Measurements from ENCODE around the gene BACE1-AS.
"Not testable (repeated sequence)": the region's sequence is repeated elsewhere in the genome, so short reads cannot be mapped to it uniquely, and the experiment has no call there.

The BACE1-AS gene
- total RNA-seq: 4.3 to 6.4 (median 5.6) reads per million in 3 donors

DNA sequence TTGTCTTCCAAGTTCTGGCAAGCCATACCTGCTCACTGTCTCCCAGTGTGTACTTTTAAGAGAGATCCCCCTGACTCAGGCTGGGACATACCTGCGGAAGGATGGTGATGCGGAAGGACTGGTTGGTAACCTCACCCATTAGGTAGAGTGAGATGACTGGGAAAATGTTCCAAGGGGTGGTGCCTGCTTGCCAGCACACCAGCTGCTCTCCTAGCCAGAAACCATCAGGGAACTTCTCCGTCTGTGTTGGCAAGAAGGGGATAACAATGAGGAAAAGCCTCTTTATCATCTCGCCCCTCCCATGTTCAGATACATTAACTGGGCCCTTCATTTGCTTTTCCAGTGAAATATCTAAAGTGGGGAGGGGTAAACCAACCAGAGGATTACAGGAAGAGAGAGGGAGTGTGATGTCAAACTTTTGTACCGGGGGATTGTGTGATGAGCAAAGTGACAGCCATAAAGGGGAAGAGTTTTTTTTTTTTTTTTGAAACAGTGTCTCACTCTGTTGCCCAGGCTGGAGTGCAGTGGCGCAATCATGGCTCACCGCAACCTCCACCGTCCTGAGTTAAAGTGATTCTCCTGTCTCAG lies at the start of gene BACE1-AS:
Gene BACE1-AS (plus strand): TSS at position 538 of the 588 bp plus-strand sequence.
- H3K9me3 ChIP-seq (ENCODE audit: control insufficient read depth, low read length): no peaks in the 10 kb centered on the region
- no peaks in the 10 kb centered on the region for H3K27me3 ChIP-seq (replicated peaks; ENCODE audit: control insufficient read depth, insufficient read depth, low read length, poor library complexity, severe bottlenecking)
- DNase-seq: no peak
- H3K4me1 ChIP-seq (ENCODE audit: control insufficient read depth, insufficient read depth, low read length, poor library complexity, severe bottlenecking): no peaks in the 10 kb centered on the region
- H3K36me3 ChIP-seq (ENCODE audit: control insufficient read depth, insufficient read depth, low read length): peaks cover 9% of the 10 kb centered on the region
- no peak within 1 kb of the TSS for H3K4me3 ChIP-seq (ENCODE audit: insufficient read depth, low read depth, low read length, poor library complexity, severe bottlenecking)
- H3K27ac ChIP-seq (ENCODE audit: insufficient read depth, low read length, poor library complexity, severe bottlenecking): no peak within 1 kb of the TSS

DNA sequence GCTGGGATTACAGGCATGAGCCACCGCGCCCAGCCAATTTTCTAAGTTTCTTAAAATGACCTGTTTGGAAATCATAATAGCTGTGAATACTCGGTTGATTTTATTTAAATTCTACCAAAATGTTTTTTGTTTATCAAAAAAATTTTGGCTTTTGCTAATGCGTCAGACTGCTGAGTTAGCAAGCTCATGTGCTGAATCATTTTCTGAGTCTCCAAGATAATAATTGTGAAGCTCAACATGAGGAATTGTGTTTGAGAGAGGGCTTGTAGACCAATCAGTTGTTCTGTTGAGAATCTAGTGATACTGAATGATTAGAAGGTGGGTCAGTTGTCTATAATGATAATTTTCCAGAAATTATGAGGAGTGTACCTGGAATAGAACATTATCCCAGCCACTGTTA lies 42.8 kb upstream of the BACE1-AS start:
- peaks cover 24% of the 10 kb centered on the region for H3K36me3 ChIP-seq (ENCODE audit: control insufficient read depth, insufficient read depth, low read length)
- no peak for DNase-seq
- no peaks in the 10 kb centered on the region for H3K27me3 ChIP-seq (replicated peaks; ENCODE audit: control insufficient read depth, insufficient read depth, low read length, poor library complexity, severe bottlenecking)
- no peaks in the 10 kb centered on the region for H3K4me1 ChIP-seq (ENCODE audit: control insufficient read depth, insufficient read depth, low read length, poor library complexity, severe bottlenecking)
- H3K4me3 ChIP-seq (ENCODE audit: insufficient read depth, low read depth, low read length, poor library complexity, severe bottlenecking): no peak overlapping the region
- H3K27ac ChIP-seq (ENCODE audit: insufficient read depth, low read length, poor library complexity, severe bottlenecking): no peak overlapping the region
- H3K9me3 ChIP-seq (ENCODE audit: control insufficient read depth, low read length): no peaks in the 10 kb centered on the region

DNA sequence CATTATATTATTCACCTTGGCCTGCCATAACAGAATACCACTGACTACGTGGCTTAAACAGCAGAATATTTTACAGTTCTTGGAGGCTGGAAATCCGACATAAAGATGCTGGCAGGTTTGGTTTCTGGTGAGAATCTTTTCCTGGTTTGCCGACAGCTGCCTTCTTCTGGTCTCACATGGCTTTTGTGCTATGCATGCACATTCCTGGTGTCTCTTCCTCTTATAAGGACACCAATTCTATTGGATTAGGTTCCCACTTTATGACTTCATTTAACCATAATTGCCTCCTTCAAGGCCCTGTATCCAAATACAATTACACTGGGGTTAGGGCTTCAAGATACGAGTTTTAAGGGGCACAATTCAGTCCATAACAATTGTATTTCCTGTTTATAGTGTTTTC lies 41.6 kb upstream of the BACE1-AS start:
- Histone ChIP-seq H3K36me3 (ENCODE audit: control insufficient read depth, insufficient read depth, low read length) (peaks cover 24% of the 10 kb centered on the region), H3K4me3 (ENCODE audit: insufficient read depth, low read depth, low read length, poor library complexity, severe bottlenecking) (no peak overlapping the region), H3K9me3 (ENCODE audit: control insufficient read depth, low read length) (no peaks in the 10 kb centered on the region), H3K27ac (ENCODE audit: insufficient read depth, low read length, poor library complexity, severe bottlenecking) (no peak overlapping the region), H3K4me1 (ENCODE audit: control insufficient read depth, insufficient read depth, low read length, poor library complexity, severe bottlenecking) (no peaks in the 10 kb centered on the region), H3K27me3 (replicated peaks; ENCODE audit: control insufficient read depth, insufficient read depth, low read length, poor library complexity, severe bottlenecking) (no peaks in the 10 kb centered on the region)
- no peak for DNase-seq

DNA sequence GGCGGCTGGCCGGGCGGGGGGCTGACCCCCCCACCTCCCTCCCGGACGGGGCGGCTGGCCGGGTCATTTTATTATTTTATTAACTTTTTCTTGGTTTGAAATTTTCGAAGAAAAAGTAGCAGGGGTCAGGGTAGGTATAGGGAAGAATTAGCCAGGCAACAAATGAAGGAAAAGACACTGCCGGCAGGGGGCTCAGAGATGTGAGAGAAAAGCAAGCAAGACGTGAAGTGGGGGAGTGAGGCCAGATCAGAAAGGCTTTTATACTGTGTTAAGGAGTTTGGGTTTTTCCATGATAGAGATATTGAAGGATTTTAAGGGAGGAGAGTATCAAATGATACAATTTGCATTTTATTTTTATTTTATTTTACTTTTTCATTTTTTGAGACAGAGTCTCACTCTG lies 39.6 kb upstream of the BACE1-AS start:
- no peaks in the 10 kb centered on the region for H3K4me1 ChIP-seq (ENCODE audit: control insufficient read depth, insufficient read depth, low read length, poor library complexity, severe bottlenecking)
- no peak overlapping the region for H3K27ac ChIP-seq (ENCODE audit: insufficient read depth, low read length, poor library complexity, severe bottlenecking)
- H3K9me3 ChIP-seq (ENCODE audit: control insufficient read depth, low read length): no peaks in the 10 kb centered on the region
- peaks cover 14% of the 10 kb centered on the region for H3K36me3 ChIP-seq (ENCODE audit: control insufficient read depth, insufficient read depth, low read length)
- H3K27me3 ChIP-seq (replicated peaks; ENCODE audit: control insufficient read depth, insufficient read depth, low read length, poor library complexity, severe bottlenecking): no peaks in the 10 kb centered on the region
- DNase-seq: no peak
- H3K4me3 ChIP-seq (ENCODE audit: insufficient read depth, low read depth, low read length, poor library complexity, severe bottlenecking): no peak overlapping the region

DNA sequence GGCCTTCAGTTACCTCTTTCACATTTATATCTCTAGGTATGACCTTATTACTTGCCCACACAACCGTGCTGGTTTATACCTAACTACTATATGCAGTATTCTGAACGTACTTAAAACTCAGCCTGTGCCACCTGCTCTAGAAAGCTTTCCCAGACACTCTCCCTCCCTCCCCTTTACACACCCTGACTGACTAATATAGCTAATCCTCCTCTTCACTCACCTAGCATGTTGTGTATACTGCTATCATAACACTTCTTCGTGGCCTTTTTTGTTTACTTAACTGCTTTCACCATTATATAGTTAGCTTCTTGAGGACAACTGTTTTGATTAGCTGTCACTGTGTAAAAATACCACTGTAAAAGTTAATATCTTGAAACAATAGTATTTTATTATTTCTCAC lies 35.2 kb upstream of the BACE1-AS start:
- Histone ChIP-seq H3K9me3 (ENCODE audit: control insufficient read depth, low read length) (no peaks in the 10 kb centered on the region), H3K4me3 (ENCODE audit: insufficient read depth, low read depth, low read length, poor library complexity, severe bottlenecking) (no peak overlapping the region), H3K27me3 (replicated peaks; ENCODE audit: control insufficient read depth, insufficient read depth, low read length, poor library complexity, severe bottlenecking) (no peaks in the 10 kb centered on the region), H3K4me1 (ENCODE audit: control insufficient read depth, insufficient read depth, low read length, poor library complexity, severe bottlenecking) (no peaks in the 10 kb centered on the region), H3K36me3 (ENCODE audit: control insufficient read depth, insufficient read depth, low read length) (no peaks in the 10 kb centered on the region), H3K27ac (ENCODE audit: insufficient read depth, low read length, poor library complexity, severe bottlenecking) (no peak overlapping the region)
- DNase-seq: no peak

DNA sequence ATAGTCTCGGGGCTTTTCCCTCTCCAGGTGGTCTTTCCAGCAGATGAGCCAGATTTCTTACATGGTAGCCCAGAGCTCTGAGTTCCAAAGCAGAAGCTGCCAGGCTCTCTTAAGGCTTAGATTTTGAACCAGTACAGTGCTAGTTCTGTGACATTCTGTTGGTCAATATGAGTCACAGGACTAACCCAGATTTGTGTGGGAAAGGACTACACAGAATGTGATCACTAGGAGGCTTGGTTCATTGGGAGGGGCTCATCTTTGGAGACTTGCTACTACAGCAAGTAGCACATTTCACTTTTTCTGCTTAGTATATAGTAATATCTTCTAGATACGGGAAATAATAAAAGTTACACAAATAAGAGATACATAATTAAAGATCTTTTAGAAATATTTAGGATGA lies 34.6 kb upstream of the BACE1-AS start:
- H3K4me1 ChIP-seq (ENCODE audit: control insufficient read depth, insufficient read depth, low read length, poor library complexity, severe bottlenecking): no peaks in the 10 kb centered on the region
- H3K9me3 ChIP-seq (ENCODE audit: control insufficient read depth, low read length): no peaks in the 10 kb centered on the region
- H3K27ac ChIP-seq (ENCODE audit: insufficient read depth, low read length, poor library complexity, severe bottlenecking): no peak overlapping the region
- H3K27me3 ChIP-seq (replicated peaks; ENCODE audit: control insufficient read depth, insufficient read depth, low read length, poor library complexity, severe bottlenecking): no peaks in the 10 kb centered on the region
- H3K36me3 ChIP-seq (ENCODE audit: control insufficient read depth, insufficient read depth, low read length): no peaks in the 10 kb centered on the region
- H3K4me3 ChIP-seq (ENCODE audit: insufficient read depth, low read depth, low read length, poor library complexity, severe bottlenecking): no peak overlapping the region
- DNase-seq: no peak

DNA sequence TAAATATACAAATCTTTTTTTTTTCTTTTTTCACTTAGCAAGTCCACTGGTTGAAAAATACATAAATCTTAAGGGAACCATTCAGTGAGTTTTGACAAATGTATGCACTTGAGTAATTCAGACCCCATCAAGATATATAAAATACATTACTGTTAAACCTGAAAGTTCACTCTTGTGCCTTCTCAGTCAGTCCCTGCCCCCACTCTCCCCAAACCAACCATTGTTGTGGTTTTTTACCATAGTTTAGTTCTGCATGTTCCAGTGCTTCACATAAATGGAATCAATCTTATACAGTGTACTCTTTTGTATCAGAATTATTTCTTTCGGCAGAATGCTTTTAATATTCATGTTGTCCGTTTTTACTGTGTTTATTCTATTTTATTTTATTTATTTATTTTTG lies 32.6 kb upstream of the BACE1-AS start:
- no peak overlapping the region for H3K4me3 ChIP-seq (ENCODE audit: insufficient read depth, low read depth, low read length, poor library complexity, severe bottlenecking)
- H3K9me3 ChIP-seq (ENCODE audit: control insufficient read depth, low read length): no peaks in the 10 kb centered on the region
- no peak overlapping the region for H3K27ac ChIP-seq (ENCODE audit: insufficient read depth, low read length, poor library complexity, severe bottlenecking)
- no peaks in the 10 kb centered on the region for H3K27me3 ChIP-seq (replicated peaks; ENCODE audit: control insufficient read depth, insufficient read depth, low read length, poor library complexity, severe bottlenecking)
- no peak for DNase-seq
- H3K36me3 ChIP-seq (ENCODE audit: control insufficient read depth, insufficient read depth, low read length): no peaks in the 10 kb centered on the region
- H3K4me1 ChIP-seq (ENCODE audit: control insufficient read depth, insufficient read depth, low read length, poor library complexity, severe bottlenecking): no peaks in the 10 kb centered on the region

DNA sequence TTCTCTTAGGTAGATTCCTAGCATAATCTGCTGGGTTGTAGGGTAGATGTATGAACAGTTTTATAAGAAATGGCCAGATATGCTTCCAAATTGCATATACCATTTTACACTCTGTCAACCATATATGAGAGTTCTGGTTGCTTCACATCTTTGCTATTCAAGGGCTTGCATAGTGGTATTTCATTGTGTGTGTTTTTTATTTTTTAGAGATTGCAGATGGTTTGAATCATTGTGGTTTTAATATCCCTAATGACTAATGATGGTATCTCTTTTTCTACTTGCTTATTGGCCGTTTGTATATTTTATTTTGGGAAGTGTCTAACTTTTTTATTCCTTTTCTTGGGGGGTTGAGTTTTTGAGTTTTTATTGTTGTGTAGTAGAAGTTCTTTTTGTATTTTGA lies 31.7 kb upstream of the BACE1-AS start:
- Histone ChIP-seq H3K36me3 (ENCODE audit: control insufficient read depth, insufficient read depth, low read length) (no peaks in the 10 kb centered on the region), H3K9me3 (ENCODE audit: control insufficient read depth, low read length) (no peaks in the 10 kb centered on the region), H3K27me3 (replicated peaks; ENCODE audit: control insufficient read depth, insufficient read depth, low read length, poor library complexity, severe bottlenecking) (no peaks in the 10 kb centered on the region), H3K4me3 (ENCODE audit: insufficient read depth, low read depth, low read length, poor library complexity, severe bottlenecking) (no peak overlapping the region), H3K4me1 (ENCODE audit: control insufficient read depth, insufficient read depth, low read length, poor library complexity, severe bottlenecking) (no peaks in the 10 kb centered on the region), H3K27ac (ENCODE audit: insufficient read depth, low read length, poor library complexity, severe bottlenecking) (no peak overlapping the region)
- DNase-seq: no peak

DNA sequence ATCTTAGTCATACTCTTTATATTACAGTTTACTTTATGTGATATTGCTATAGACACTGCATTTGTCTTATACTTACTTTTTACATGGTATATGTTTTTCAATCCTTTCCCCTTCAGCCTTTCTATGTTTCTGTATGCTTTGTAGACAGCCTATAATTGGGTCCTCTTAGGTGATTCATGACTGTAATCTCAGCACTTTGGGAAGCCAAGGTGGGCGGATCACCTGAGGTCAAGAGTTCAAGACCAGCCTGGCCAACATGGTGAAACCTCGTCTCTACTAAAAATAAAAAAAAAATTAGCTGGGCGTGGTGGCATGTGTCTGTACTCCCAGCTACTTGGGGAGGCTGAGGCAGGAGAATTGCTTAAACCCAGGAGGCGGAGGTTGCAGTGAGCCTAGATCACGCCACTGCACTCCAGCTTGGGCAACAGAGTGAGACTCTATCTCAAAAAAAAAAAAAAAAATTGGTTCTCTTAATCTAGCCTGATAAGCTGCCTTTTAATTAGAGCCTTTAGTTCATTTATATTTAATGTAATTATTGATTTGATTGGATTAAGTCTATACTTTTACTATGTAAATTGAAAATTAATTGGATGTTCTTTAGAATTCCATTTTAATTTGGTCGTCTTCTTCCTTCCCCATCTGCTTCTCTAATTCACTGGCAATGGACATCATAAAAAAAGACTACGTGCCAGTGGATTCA lies 26.4 kb upstream of the BACE1-AS start:
- not testable (repeated sequence) for H3K36me3 ChIP-seq (ENCODE audit: control insufficient read depth, insufficient read depth, low read length); H3K9me3 ChIP-seq (ENCODE audit: control insufficient read depth, low read length); H3K27ac ChIP-seq (ENCODE audit: insufficient read depth, low read length, poor library complexity, severe bottlenecking); DNase-seq; H3K4me3 ChIP-seq (ENCODE audit: insufficient read depth, low read depth, low read length, poor library complexity, severe bottlenecking); H3K27me3 ChIP-seq (replicated peaks; ENCODE audit: control insufficient read depth, insufficient read depth, low read length, poor library complexity, severe bottlenecking); H3K4me1 ChIP-seq (ENCODE audit: control insufficient read depth, insufficient read depth, low read length, poor library complexity, severe bottlenecking)

DNA sequence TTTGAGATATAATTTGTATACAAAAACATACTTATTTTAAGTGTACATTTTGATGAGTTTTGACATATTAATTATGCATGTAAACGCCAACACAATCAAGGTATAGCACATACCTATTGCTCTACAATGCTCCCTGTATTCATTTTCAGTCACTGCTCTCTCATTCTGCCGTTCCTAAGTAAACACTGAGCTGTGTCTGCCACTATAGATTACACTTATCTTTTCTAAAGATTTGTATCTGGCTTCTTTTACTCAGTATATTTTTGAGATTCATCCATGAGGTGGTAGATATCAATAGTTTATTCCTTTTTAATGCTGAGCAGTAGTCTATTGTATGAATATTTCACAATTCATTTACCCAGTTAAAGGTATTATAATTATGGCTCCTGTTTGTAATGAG lies 25.4 kb upstream of the BACE1-AS start:
- H3K36me3 ChIP-seq (ENCODE audit: control insufficient read depth, insufficient read depth, low read length): no peaks in the 10 kb centered on the region
- H3K27me3 ChIP-seq (replicated peaks; ENCODE audit: control insufficient read depth, insufficient read depth, low read length, poor library complexity, severe bottlenecking): no peaks in the 10 kb centered on the region
- H3K4me1 ChIP-seq (ENCODE audit: control insufficient read depth, insufficient read depth, low read length, poor library complexity, severe bottlenecking): no peaks in the 10 kb centered on the region
- no peak for DNase-seq
- no peak overlapping the region for H3K27ac ChIP-seq (ENCODE audit: insufficient read depth, low read length, poor library complexity, severe bottlenecking)
- H3K9me3 ChIP-seq (ENCODE audit: control insufficient read depth, low read length): no peaks in the 10 kb centered on the region
- H3K4me3 ChIP-seq (ENCODE audit: insufficient read depth, low read depth, low read length, poor library complexity, severe bottlenecking): no peak overlapping the region
